GM12874 (cell line): ENCODE measurements around the gene C1orf52.

Experiments used
- CTCF ChIP-seq: IDR thresholded peaks from 2 replicates; pipeline ENCODE4 v1.5.1; 2011; ENCODE audit warnings: low read depth, mild to moderate bottlenecking, control low read depth, low read length, moderate library complexity; ENCODE audit not compliant: insufficient read depth

Gene C1orf52

GRCh38 chr1:85277802-85278201, 18.3 kb upstream of the C1orf52 start:
- no peak for TF ChIP-seq CTCF

GRCh38 chr1:85276978-85277639, 17.6 kb upstream of the C1orf52 start:
- no peak for TF ChIP-seq CTCF

- no peak for TF ChIP-seq CTCF
These were observed 16.9 kb upstream of the C1orf52 start, which contains the start of gene BCL10 for GRCh38 chr1:85276215-85276977. Gene BCL10 (minus strand): TSS chr1:85276632. CDS start chr1:85276352, 280 bp downstream.

GRCh38 chr1:85275701-85276214, 16.3 kb upstream of the C1orf52 start:
- TF ChIP-seq CTCF: no peak

- no peak for TF ChIP-seq CTCF
These were observed 15.5 kb upstream of the C1orf52 start for GRCh38 chr1:85274969-85275453.

- no peak for TF ChIP-seq CTCF
These were observed 13.9 kb upstream of the C1orf52 start for GRCh38 chr1:85273397-85273796.

GRCh38 chr1:85268801-85269585, 9.5 kb upstream of the C1orf52 start:
- no peak for TF ChIP-seq CTCF
